CD4-positive, alpha-beta T cell treated with Interleukin-10 for 1 hour (primary cell): ENCODE data around the gene KMT2B.

ENCODE experiments used
- DNase-seq: peaks from one replicate; pipeline ENCODE4 v3.0.0-alpha.2; 2020

KMT2B gene

GRCh38 chr19:35784503-35785338 is 66.9 kb downstream of the KMT2B start:
- DNase-seq, result no peak

- no peak for DNase-seq
These were observed 67.5 kb downstream of the KMT2B start for GRCh38 chr19:35785339-35785627.

- no peak for DNase-seq
These were observed 68.7 kb downstream of the KMT2B start for GRCh38 chr19:35786299-35787160.

GRCh38 chr19:35787227-35787799 is 69.5 kb downstream of the KMT2B start:
- DNase-seq, result no peak
